GM12878 (cell line): ENCODE measurements around the gene XNDC1N. TPM values are rescaled to one million over a fixed set of nuclear protein-coding genes. Genes with fewer than 3 reads are reported as not detected.

Experiments used
- ATF7 ChIP-seq: fragments of 450-650 bp; IDR thresholded peaks from 2 replicates; pipeline ENCODE4 v1.6.1; 2016; ENCODE audit warnings: low read depth, mild to moderate bottlenecking
- DPF2 ChIP-seq: fragments of 450-650 bp; IDR thresholded peaks from 2 replicates; pipeline ENCODE4 v1.6.1; 2017; ENCODE audit warnings: mild to moderate bottlenecking
- E2F8 ChIP-seq: fragments of 450-650 bp; IDR thresholded peaks from 2 replicates; pipeline ENCODE4 v1.6.1; 2018; ENCODE audit warnings: mild to moderate bottlenecking, low read depth, moderate library complexity; ENCODE audit not compliant: partially characterized antibody
- FOS ChIP-seq: IDR thresholded peaks from 3 replicates; pipeline ENCODE4 v1.6.1; 2011; ENCODE audit warnings: borderline replicate concordance; ENCODE audit not compliant: insufficient read length; ENCODE audit errors: extremely low read depth
- HDGF ChIP-seq: fragments of 450-650 bp; IDR thresholded peaks from 2 replicates; pipeline ENCODE4 v1.6.1; 2016; ENCODE audit warnings: antibody characterized with exemption
- IKZF1 ChIP-seq: fragments of 450-650 bp; conservative IDR thresholded peaks from 2 replicates; pipeline ENCODE4 v1.6.1; 2017; ENCODE audit warnings: antibody characterized with exemption, mild to moderate bottlenecking
- JUND ChIP-seq: IDR thresholded peaks from 2 replicates; pipeline ENCODE4 v1.6.1; 2012; ENCODE audit warnings: low read depth, mild to moderate bottlenecking, low read length, improper control_type of control experiment, moderate library complexity
- LARP7 ChIP-seq: fragments of 450-650 bp; IDR thresholded peaks from 2 replicates; pipeline ENCODE4 v1.6.1; 2017; ENCODE audit warnings: mild to moderate bottlenecking
- MEF2A ChIP-seq: IDR thresholded peaks from 2 replicates; pipeline ENCODE4 v1.6.1; 2011; ENCODE audit warnings: low read depth, mild to moderate bottlenecking, low read length, moderate library complexity; ENCODE audit not compliant: insufficient read depth
- NFIC ChIP-seq: IDR thresholded peaks from 2 replicates; pipeline ENCODE4 v1.6.1; 2012; ENCODE audit warnings: low read depth, mild to moderate bottlenecking, inconsistent platforms, low read length, moderate library complexity
- NFYA ChIP-seq: IDR thresholded peaks from 2 replicates; pipeline ENCODE4 v1.6.1; 2011; ENCODE audit warnings: low read depth, mild to moderate bottlenecking, low read length, improper control_type of control experiment, borderline replicate concordance
- NR2C1 ChIP-seq: fragments of 450-650 bp; IDR thresholded peaks from 2 replicates; pipeline ENCODE4 v1.6.1; 2017; ENCODE audit warnings: antibody characterized with exemption, mild to moderate bottlenecking, moderate library complexity
- SMC3 ChIP-seq: IDR thresholded peaks from 2 replicates; pipeline ENCODE4 v1.6.1; 2011; ENCODE audit warnings: low read length, improper control_type of control experiment, borderline replicate concordance
- WRNIP1 ChIP-seq: IDR thresholded peaks from 2 replicates; pipeline ENCODE4 v1.6.1; 2011; ENCODE audit warnings: low read depth, low read length, improper control_type of control experiment, borderline replicate concordance
- ZBED1 ChIP-seq: IDR thresholded peaks from 2 replicates; pipeline ENCODE4 v1.6.1; 2016; ENCODE audit warnings: borderline replicate concordance
- polyA plus RNA-seq, 11 experiments: library from polyadenylated mRNA; depleted of rRNA in 4 of 11; unstranded in 6 of 11; stranded (reverse) in 5 of 11; fragments of >200 nt; fragmentation: Nextera tagmentation in 4 of 11; fragmentation: Illumina TruSeq in 1 of 11; extraction: Ambion mirVana in 4 of 11; extraction: Trizol in 1 of 11; gene quantifications; 1 replicate in 1 of 11; 2 replicates in 10 of 11; pipeline versions ENCODE4 v1.2.1 to v1.2.3, GENCODE V29; 2011 to 2016; ENCODE audit warnings: inconsistent platforms in 2 of 11, missing spikeins in 2 of 11, low read depth in 1 of 11
- total RNA-seq, 4 experiments: library from RNA; depleted of rRNA in 3 of 4; stranded (reverse); fragments of >200 nt in 3 of 4; fragmentation: Illumina TruSeq in 1 of 4; extraction: Trizol in 1 of 4; gene quantifications; 2 replicates each; pipeline versions ENCODE4 v1.2.1 to v1.2.3, GENCODE V29; 2013 to 2021
- TF ChIP-seq, protein P1 (sequence below): fragments of 450-650 bp; IDR thresholded peaks from 2 replicates; pipeline ENCODE4 v1.6.1; 2017; ENCODE audit warnings: low read depth, mild to moderate bottlenecking, moderate library complexity
- TF ChIP-seq, protein P2 (sequence below): fragments of 450-650 bp; formaldehyde crosslinking; IDR thresholded peaks from 2 replicates; pipeline ENCODE4 v1.4.0; 2020; ENCODE audit warnings: mild to moderate bottlenecking, moderate library complexity
- TF ChIP-seq, protein P3 (sequence below): IDR thresholded peaks from 2 replicates; pipeline ENCODE4 v1.6.1; 2011; ENCODE audit warnings: borderline replicate concordance, low read depth, mild to moderate bottlenecking, moderate library complexity, low read length; ENCODE audit not compliant: insufficient read depth, poor library complexity, severe bottlenecking
- TF ChIP-seq, protein P4 (sequence below): IDR thresholded peaks from 2 replicates; pipeline ENCODE4 v1.6.1; 2012; ENCODE audit warnings: low read length, inconsistent platforms

The XNDC1N gene
- total and polyA plus RNA-seq, 10 of the 15 experiments (the other 5 are each of a cell fraction or from before 2014, with no cell fraction given): 5.7 to 13.7 (median 9.8) TPM

DNA sequence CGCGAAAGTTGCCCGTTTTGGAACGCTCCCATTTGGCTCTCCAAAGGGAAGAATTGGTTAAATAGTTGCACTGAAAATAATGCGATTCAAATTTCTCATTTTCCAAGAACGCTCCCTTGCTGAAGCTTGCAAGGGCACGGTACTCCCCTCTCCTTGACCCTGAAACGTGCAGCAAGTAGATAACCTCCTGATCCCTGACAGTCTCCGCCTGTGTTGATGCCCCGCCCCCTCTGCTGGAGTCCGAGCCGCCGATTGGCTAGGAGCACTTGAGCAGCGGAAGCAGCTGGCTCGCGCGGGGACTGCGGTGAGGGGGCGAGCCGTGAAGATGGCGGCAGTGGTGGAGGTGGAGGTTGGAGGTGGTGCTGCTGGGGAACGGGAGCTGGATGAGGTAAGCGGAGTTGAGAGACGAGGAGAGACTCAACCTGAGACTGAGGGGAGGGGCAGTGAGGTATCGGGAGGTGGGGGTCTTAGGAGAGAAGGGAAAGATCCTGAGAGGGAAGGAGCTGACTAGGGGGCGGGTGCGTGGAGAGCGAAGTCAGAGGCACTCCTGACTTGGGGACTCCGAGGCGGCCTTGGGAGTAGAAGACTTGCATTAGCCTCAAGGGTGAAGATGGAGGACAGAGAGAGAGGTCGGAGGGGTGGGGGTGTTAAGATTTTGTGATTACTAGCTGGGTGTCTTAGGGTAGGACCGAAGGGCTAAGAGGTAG is 496 bp upstream of the XNDC1N start, which contains the start of gene RNF121 (continued):
- no peak for TF ChIP-seq E2F8
- no peak for TF ChIP-seq NR2C1
- TF ChIP-seq NFYA: no peak
- TF ChIP-seq LARP7: 0 out of 2 replicates have a peak, but pooled peaks have one; percentile 26
- TF ChIP-seq, protein P1, sequence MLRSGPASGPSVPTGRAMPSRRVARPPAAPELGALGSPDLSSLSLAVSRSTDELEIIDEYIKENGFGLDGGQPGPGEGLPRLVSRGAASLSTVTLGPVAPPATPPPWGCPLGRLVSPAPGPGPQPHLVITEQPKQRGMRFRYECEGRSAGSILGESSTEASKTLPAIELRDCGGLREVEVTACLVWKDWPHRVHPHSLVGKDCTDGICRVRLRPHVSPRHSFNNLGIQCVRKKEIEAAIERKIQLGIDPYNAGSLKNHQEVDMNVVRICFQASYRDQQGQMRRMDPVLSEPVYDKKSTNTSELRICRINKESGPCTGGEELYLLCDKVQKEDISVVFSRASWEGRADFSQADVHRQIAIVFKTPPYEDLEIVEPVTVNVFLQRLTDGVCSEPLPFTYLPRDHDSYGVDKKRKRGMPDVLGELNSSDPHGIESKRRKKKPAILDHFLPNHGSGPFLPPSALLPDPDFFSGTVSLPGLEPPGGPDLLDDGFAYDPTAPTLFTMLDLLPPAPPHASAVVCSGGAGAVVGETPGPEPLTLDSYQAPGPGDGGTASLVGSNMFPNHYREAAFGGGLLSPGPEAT: peak; percentile 98
- TF ChIP-seq, protein P2, sequence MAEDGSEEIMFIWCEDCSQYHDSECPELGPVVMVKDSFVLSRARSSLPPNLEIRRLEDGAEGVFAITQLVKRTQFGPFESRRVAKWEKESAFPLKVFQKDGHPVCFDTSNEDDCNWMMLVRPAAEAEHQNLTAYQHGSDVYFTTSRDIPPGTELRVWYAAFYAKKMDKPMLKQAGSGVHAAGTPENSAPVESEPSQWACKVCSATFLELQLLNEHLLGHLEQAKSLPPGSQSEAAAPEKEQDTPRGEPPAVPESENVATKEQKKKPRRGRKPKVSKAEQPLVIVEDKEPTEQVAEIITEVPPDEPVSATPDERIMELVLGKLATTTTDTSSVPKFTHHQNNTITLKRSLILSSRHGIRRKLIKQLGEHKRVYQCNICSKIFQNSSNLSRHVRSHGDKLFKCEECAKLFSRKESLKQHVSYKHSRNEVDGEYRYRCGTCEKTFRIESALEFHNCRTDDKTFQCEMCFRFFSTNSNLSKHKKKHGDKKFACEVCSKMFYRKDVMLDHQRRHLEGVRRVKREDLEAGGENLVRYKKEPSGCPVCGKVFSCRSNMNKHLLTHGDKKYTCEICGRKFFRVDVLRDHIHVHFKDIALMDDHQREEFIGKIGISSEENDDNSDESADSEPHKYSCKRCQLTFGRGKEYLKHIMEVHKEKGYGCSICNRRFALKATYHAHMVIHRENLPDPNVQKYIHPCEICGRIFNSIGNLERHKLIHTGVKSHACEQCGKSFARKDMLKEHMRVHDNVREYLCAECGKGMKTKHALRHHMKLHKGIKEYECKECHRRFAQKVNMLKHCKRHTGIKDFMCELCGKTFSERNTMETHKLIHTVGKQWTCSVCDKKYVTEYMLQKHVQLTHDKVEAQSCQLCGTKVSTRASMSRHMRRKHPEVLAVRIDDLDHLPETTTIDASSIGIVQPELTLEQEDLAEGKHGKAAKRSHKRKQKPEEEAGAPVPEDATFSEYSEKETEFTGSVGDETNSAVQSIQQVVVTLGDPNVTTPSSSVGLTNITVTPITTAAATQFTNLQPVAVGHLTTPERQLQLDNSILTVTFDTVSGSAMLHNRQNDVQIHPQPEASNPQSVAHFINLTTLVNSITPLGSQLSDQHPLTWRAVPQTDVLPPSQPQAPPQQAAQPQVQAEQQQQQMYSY (CRISPR knock-in tag): no peak
- no peak for TF ChIP-seq NFIC
- no peak for TF ChIP-seq FOS
- peak; percentile 51; the same call in 1 of the 2 replicates for TF ChIP-seq IKZF1
- TF ChIP-seq JUND: no peak
- no peak for TF ChIP-seq MEF2A
- TF ChIP-seq, protein P3, sequence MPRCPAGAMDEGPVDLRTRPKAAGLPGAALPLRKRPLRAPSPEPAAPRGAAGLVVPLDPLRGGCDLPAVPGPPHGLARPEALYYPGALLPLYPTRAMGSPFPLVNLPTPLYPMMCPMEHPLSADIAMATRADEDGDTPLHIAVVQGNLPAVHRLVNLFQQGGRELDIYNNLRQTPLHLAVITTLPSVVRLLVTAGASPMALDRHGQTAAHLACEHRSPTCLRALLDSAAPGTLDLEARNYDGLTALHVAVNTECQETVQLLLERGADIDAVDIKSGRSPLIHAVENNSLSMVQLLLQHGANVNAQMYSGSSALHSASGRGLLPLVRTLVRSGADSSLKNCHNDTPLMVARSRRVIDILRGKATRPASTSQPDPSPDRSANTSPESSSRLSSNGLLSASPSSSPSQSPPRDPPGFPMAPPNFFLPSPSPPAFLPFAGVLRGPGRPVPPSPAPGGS: no peak
- TF ChIP-seq HDGF: peak; percentile 97
- TF ChIP-seq, protein P4, sequence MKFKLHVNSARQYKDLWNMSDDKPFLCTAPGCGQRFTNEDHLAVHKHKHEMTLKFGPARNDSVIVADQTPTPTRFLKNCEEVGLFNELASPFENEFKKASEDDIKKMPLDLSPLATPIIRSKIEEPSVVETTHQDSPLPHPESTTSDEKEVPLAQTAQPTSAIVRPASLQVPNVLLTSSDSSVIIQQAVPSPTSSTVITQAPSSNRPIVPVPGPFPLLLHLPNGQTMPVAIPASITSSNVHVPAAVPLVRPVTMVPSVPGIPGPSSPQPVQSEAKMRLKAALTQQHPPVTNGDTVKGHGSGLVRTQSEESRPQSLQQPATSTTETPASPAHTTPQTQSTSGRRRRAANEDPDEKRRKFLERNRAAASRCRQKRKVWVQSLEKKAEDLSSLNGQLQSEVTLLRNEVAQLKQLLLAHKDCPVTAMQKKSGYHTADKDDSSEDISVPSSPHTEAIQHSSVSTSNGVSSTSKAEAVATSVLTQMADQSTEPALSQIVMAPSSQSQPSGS: no peak
- TF ChIP-seq ATF7: peak; percentile 43; the same call in 1 of the 2 replicates
- peak; percentile 29; the same call in 1 of the 2 replicates for TF ChIP-seq DPF2
- TF ChIP-seq ZBED1: no peak
- TF ChIP-seq SMC3: no peak
- TF ChIP-seq WRNIP1: no peak
